Duodenal mucosa (tissue), 2 donors: Measurements from ENCODE around the gene GSTP1.

Experiments used
- H3K27ac ChIP-seq: one replicate; pipeline ENCODE4 v1.7.0; 2013; ENCODE audit warnings: low read depth, low read length
- H3K27me3 ChIP-seq, 2 donors: one replicate each; pipeline ENCODE4 v1.7.0; 2013; ENCODE audit warnings: low read length in 2 of 2, control low read depth in 1 of 2; ENCODE audit not compliant: insufficient read depth in 2 of 2, control insufficient read depth in 1 of 2
- H3K36me3 ChIP-seq, 2 donors: one replicate each; pipeline ENCODE4 v1.7.0; 2013; ENCODE audit warnings: low read length in 2 of 2, control low read depth in 1 of 2; ENCODE audit not compliant: insufficient read depth in 2 of 2, control insufficient read depth in 1 of 2
- H3K4me1 ChIP-seq, 2 donors: one replicate each; pipeline ENCODE4 v1.7.0; 2013; ENCODE audit warnings: low read length in 2 of 2, control low read depth in 1 of 2; ENCODE audit not compliant: insufficient read depth in 2 of 2, control insufficient read depth in 1 of 2
- H3K4me3 ChIP-seq, 2 donors: one replicate each; pipeline ENCODE4 v1.7.0; 2013; ENCODE audit warnings: low read length in 2 of 2, low read depth in 1 of 2
- H3K9ac ChIP-seq, 2 donors: one replicate each; pipeline ENCODE4 v1.7.0; 2013; ENCODE audit warnings: low read length in 2 of 2, low read depth in 1 of 2
- H3K9me3 ChIP-seq, 2 donors: one replicate each; pipeline ENCODE4 v1.7.0; 2013; ENCODE audit warnings: low read length in 2 of 2, control low read depth in 1 of 2; ENCODE audit not compliant: control insufficient read depth in 1 of 2

GSTP1 gene

GRCh38 chr11:67633758-67634365, 50.2 kb downstream of the GSTP1 start:
- no peaks in the 10 kb centered on the region for H3K27me3 ChIP-seq
- no peaks in the 10 kb centered on the region for H3K36me3 ChIP-seq
- H3K4me3 ChIP-seq = no peak overlapping the region
- no peaks in the 10 kb centered on the region for H3K9me3 ChIP-seq
- H3K9ac ChIP-seq = peak overlapping the region; percentile 16 to 68
- peak overlapping the region; percentile 53 for H3K27ac ChIP-seq
- H3K4me1 ChIP-seq = peaks cover 50% of the 10 kb centered on the region in 2 donors

- H3K4me3 ChIP-seq = peak overlapping the region; percentile 7 to 47
- H3K9ac ChIP-seq = peak overlapping the region; percentile 38 to 68
- H3K9me3 ChIP-seq = no peaks in the 10 kb centered on the region
- peak overlapping the region; percentile 84 for H3K27ac ChIP-seq
- peaks cover 47% of the 10 kb centered on the region in 2 donors for H3K4me1 ChIP-seq
- no peaks in the 10 kb centered on the region for H3K36me3 ChIP-seq
- H3K27me3 ChIP-seq = no peaks in the 10 kb centered on the region
These were observed 51.0 kb downstream of the GSTP1 start for GRCh38 chr11:67634366-67635230.

- Histone ChIP-seq H3K27me3 (no peaks in the 10 kb centered on the region), H3K9ac (peak overlapping the region; percentile 38 to 68), H3K9me3 (no peaks in the 10 kb centered on the region), H3K36me3 (no peaks in the 10 kb centered on the region), H3K4me1 (peaks cover 47% of the 10 kb centered on the region in 2 donors), H3K4me3 (no peak overlapping the region), H3K27ac (no peak overlapping the region)
These were observed 51.6 kb downstream of the GSTP1 start for GRCh38 chr11:67635231-67635521.
